ENCODE measurements around the gene STMND1. TPM values are rescaled to one million over a fixed set of nuclear protein-coding genes. Genes with fewer than 3 reads are reported as not detected.

Gene STMND1
- total and polyA plus RNA-seq, 2 of the 4 experiments (the other 2 are of a cell fraction), result not detected

GRCh38 chr6:17120019-17120418 lies 18.2 kb downstream of the STMND1 start:
- DNase-seq, result peak; percentile 89
- no peak overlapping the region for H3K18ac ChIP-seq (ENCODE audit: low read depth, low read length)
- no CpG with 5 or more reads among the region's 6 CpGs for WGBS, 2 experiments (ENCODE audit: extremely low coverage in 2 of 2, insufficient read length in 1 of 2)
- H3K23ac ChIP-seq (ENCODE audit: low read depth, low read length), result no peak overlapping the region
- no peak overlapping the region for H2AFZ ChIP-seq (replicated peaks; ENCODE audit: low read length, poor library complexity)
- H3K56ac ChIP-seq (ENCODE audit: extremely low read depth, insufficient read depth, low read length), result no peak overlapping the region
- no peaks in the 10 kb centered on the region for H4K20me1 ChIP-seq (ENCODE audit: insufficient read depth, low read length)
- H4K8ac ChIP-seq (ENCODE audit: low read depth in 2 of 2, low read length in 2 of 2), result no peak overlapping the region
- peak overlapping the region; percentile 62; the same call in 1 of the 2 replicates for H3K4me2 ChIP-seq (ENCODE audit: low read depth, low read length)
- H4K91ac ChIP-seq (ENCODE audit: insufficient read depth, low read depth, low read length), result no peak overlapping the region
- H2AK9ac ChIP-seq (replicated peaks; ENCODE audit: low read depth, low read length, poor library complexity), result no peak overlapping the region
- no peak overlapping the region for H2BK15ac ChIP-seq (ENCODE audit: low read depth, low read length)
- ChIA-PET CTCF (interaction anchor here (0.6 to 1.3 kb wide), 2 partner anchors 9 to 263 kb away, joined by 3 to 4 read pairs; no protein-coding TSS in a partner anchor), POLR2A (ENCODE audit: unreplicated experiment) (no interaction called here)
- H3K14ac ChIP-seq (replicated peaks; ENCODE audit: low read depth, low read length), result no peak overlapping the region
- peaks cover 4% of the 10 kb centered on the region for H3K9me1 ChIP-seq (ENCODE audit: insufficient read depth, low read length)
- H3K9me3 ChIP-seq (ENCODE audit: control insufficient read depth, insufficient read depth, low read length), result no peaks in the 10 kb centered on the region
- dilution Hi-C loops (cut with HindIII; ENCODE audit: low sequenced_read_pairs, unreplicated experiment) (no loop called here), in situ Hi-C loops (cut with MboI; ENCODE audit: low sequenced_read_pairs) (no loop called here), intact Hi-C loops (cut with micrococcal nuclease) (no loop called here)
- H4K5ac ChIP-seq (ENCODE audit: low read depth, low read length), result no peak overlapping the region
- TF ChIP-seq RFX5 (IDR thresholded peaks at IDR 0.05; ENCODE audit: low read depth, low read length) (no peak), CEBPB (IDR thresholded peaks at IDR 0.05; ENCODE audit: low read depth, low read length) (peak; percentile 85)
- peak overlapping the region; percentile 28 for H2BK5ac ChIP-seq (ENCODE audit: low read depth, low read length, poor library complexity, severe bottlenecking)
- no peak overlapping the region for H2BK120ac ChIP-seq (ENCODE audit: low read depth, low read length)
- H2AK5ac ChIP-seq (ENCODE audit: low read depth, low read length), result no peak overlapping the region
- no peak overlapping the region for H2BK20ac ChIP-seq (ENCODE audit: low read depth, low read length)
- peaks cover 7% of the 10 kb centered on the region for H3K27me3 ChIP-seq (ENCODE audit: control insufficient read depth, insufficient read depth, low read length)
- BruUV-seq (replicated peaks), result no TSS peak
- peak; percentile 53 for ATAC-seq (ENCODE audit: low read depth)
- H3K79me1 ChIP-seq (ENCODE audit: low read depth in 1 of 2, low read length in 2 of 2), result no peaks in the 10 kb centered on the region
- no peak overlapping the region for H3K4ac ChIP-seq (ENCODE audit: low read depth, low read length)
- no peak overlapping the region for H3K27ac ChIP-seq (ENCODE audit: insufficient read depth, low read length)
- peaks cover 3% of the 10 kb centered on the region for H3K4me1 ChIP-seq (ENCODE audit: control insufficient read depth, insufficient read depth, low read length)
- H3K9ac ChIP-seq (ENCODE audit: low read depth, low read length), result no peak overlapping the region
- H3K4me3 ChIP-seq (ENCODE audit: insufficient read depth, low read depth, low read length), result no peak overlapping the region
- no peaks in the 10 kb centered on the region for H3K36me3 ChIP-seq (ENCODE audit: control insufficient read depth, insufficient read depth, low read length)

Data from IMR-90 (cell line).